Neural progenitor cell (in vitro differentiated cells): ENCODE results near the gene UNC5B. TPM values are rescaled to one million over a fixed set of nuclear protein-coding genes. Genes with fewer than 3 reads are reported as not detected.
A peak's percentile ranks its signal among the peaks of the same experiment; 100 is the strongest.

Experiments used
- DNase-seq: peaks from one replicate; pipeline ENCODE4 v3.0.0-alpha.2; 2016; ENCODE audit warnings: low spot score
- H2AFZ ChIP-seq: fragments of 200-600 bp; sonication (generic); replicated peaks from 2 replicates; pipeline ENCODE4 v1.6.1; 2016; ENCODE audit warnings: antibody characterized with exemption
- H3F3A ChIP-seq: fragments of 200-600 bp; sonication (generic); 2 replicates; pipeline ENCODE4 v1.6.1; 2016; ENCODE audit warnings: antibody characterized with exemption, low read depth
- H3K27ac ChIP-seq: fragments of 200-600 bp; sonication (generic); 2 replicates; pipeline ENCODE4 v1.5.1; 2016; ENCODE audit warnings: mild to moderate bottlenecking
- H3K27me3 ChIP-seq: fragments of 200-600 bp; sonication (generic); 2 replicates; pipeline ENCODE4 v1.6.1; 2016; ENCODE audit warnings: mild to moderate bottlenecking, moderate library complexity
- H3K36me3 ChIP-seq: fragments of 200-600 bp; sonication (generic); 2 replicates; pipeline ENCODE4 v1.5.1; 2016
- H3K4me1 ChIP-seq: fragments of 200-600 bp; sonication (generic); 2 replicates; pipeline ENCODE4 v1.6.1; 2016; ENCODE audit warnings: mixed run types
- H3K4me2 ChIP-seq: fragments of 200-600 bp; sonication (generic); 2 replicates; pipeline ENCODE4 v1.6.1; 2016
- H3K4me3 ChIP-seq: fragments of 200-600 bp; sonication (generic); 2 replicates; pipeline ENCODE4 v1.5.1; 2016
- H3K79me2 ChIP-seq: fragments of 200-600 bp; sonication (generic); 2 replicates; pipeline ENCODE4 v1.6.1; 2016; ENCODE audit warnings: low read depth
- H3K9ac ChIP-seq: fragments of 200-600 bp; sonication (generic); 2 replicates; pipeline ENCODE4 v1.6.1; 2016
- H3K9me3 ChIP-seq: fragments of 200-600 bp; sonication (generic); 2 replicates; pipeline ENCODE4 v1.5.1; 2016; ENCODE audit warnings: low read depth
- H4K20me1 ChIP-seq: fragments of 200-600 bp; sonication (generic); 2 replicates; pipeline ENCODE4 v1.6.1; 2016; ENCODE audit warnings: low read depth
- H3K27ac Mint-ChIP-seq: 3 replicates; pipeline ENCODE4 v1.8.0; 2021; ENCODE audit warnings: mixed read lengths
- H3K27me3 Mint-ChIP-seq: 2 replicates; pipeline ENCODE4 v1.8.0; 2022; ENCODE audit warnings: low read depth, mild to moderate bottlenecking, inconsistent platforms, moderate library complexity, mixed read lengths; ENCODE audit not compliant: insufficient read depth
- H3K36me3 Mint-ChIP-seq: 3 replicates; pipeline ENCODE4 v1.8.0; 2021; ENCODE audit warnings: mixed read lengths
- H3K4me1 Mint-ChIP-seq: 3 replicates; pipeline ENCODE4 v1.8.0; 2021; ENCODE audit warnings: mixed read lengths
- H3K4me3 Mint-ChIP-seq: 3 replicates; pipeline ENCODE4 v1.8.0; 2021; ENCODE audit warnings: mild to moderate bottlenecking, moderate library complexity, mixed read lengths
- H3K9me3 Mint-ChIP-seq: 3 replicates; pipeline ENCODE4 v1.8.0; 2020; ENCODE audit warnings: mixed read lengths
- EZH2 ChIP-seq: fragments of 200-600 bp; sonication (generic); IDR thresholded peaks from 2 replicates; pipeline ENCODE4 v1.6.1; 2017; ENCODE audit warnings: antibody characterized with exemption, mild to moderate bottlenecking, moderate library complexity
- EZH2phosphoT487 ChIP-seq: fragments of 200-600 bp; sonication (generic); IDR thresholded peaks from 2 replicates; pipeline ENCODE4 v1.6.1; 2017; ENCODE audit warnings: antibody characterized with exemption
- total RNA-seq: library from RNA; depleted of rRNA; stranded (reverse); fragments of >200 nt; gene quantifications from 2 replicates; pipeline ENCODE4 v1.2.3, GENCODE V29; 2015; ENCODE audit warnings: low replicate concordance
- TF ChIP-seq, protein P1 (sequence below): fragments of 200-600 bp; sonication (generic); IDR thresholded peaks from 2 replicates; pipeline ENCODE4 v1.5.1; 2017; ENCODE audit warnings: antibody characterized with exemption, mild to moderate bottlenecking

UNC5B gene
- total RNA-seq, 1 donor from 2014 or later: 3.3 TPM

DNA sequence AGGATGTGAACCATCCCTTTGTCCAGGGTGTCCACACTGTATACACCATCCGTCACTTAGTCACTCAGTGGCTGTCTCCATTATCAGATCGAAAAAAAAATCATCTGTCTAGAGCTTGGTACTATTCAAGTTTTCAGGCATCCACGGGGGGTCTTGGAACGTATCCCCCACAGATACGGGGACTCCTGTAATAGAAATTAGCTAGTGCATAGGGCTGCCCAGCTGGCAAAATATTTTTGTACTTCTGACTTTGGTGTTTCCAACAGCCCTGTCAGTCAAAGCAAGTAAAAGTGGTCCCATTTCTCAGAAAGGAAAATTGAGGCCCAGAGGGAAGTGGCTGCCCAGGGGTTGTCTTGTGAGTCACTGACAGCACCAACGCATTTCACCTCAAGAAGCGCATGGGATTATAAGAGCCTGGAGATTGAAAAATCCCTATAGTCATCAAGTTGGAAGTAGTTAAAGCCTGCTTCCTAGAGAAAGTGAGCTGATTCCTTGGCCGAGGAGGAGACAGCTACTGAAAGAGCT lies 54.6 kb downstream of the UNC5B start:
- H3K27me3 Mint-ChIP-seq: peaks cover 10% of the 10 kb centered on the region
- H3K79me2 ChIP-seq: no peaks in the 10 kb centered on the region
- DNase-seq: no peak
- no peaks in the 10 kb centered on the region for H3K27me3 ChIP-seq
- no peaks in the 10 kb centered on the region for H3K9me3 ChIP-seq
- H3K9ac ChIP-seq: no peak overlapping the region
- peaks cover 26% of the 10 kb centered on the region for H3K4me1 ChIP-seq
- no peaks in the 10 kb centered on the region for H3K36me3 Mint-ChIP-seq
- TF ChIP-seq EZH2phosphoT487 (no peak), EZH2 (no peak)
- TF ChIP-seq, protein P1, sequence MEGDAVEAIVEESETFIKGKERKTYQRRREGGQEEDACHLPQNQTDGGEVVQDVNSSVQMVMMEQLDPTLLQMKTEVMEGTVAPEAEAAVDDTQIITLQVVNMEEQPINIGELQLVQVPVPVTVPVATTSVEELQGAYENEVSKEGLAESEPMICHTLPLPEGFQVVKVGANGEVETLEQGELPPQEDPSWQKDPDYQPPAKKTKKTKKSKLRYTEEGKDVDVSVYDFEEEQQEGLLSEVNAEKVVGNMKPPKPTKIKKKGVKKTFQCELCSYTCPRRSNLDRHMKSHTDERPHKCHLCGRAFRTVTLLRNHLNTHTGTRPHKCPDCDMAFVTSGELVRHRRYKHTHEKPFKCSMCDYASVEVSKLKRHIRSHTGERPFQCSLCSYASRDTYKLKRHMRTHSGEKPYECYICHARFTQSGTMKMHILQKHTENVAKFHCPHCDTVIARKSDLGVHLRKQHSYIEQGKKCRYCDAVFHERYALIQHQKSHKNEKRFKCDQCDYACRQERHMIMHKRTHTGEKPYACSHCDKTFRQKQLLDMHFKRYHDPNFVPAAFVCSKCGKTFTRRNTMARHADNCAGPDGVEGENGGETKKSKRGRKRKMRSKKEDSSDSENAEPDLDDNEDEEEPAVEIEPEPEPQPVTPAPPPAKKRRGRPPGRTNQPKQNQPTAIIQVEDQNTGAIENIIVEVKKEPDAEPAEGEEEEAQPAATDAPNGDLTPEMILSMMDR: no peak
- H3K27ac Mint-ChIP-seq: peak overlapping the region; percentile 42
- no peaks in the 10 kb centered on the region for H3K36me3 ChIP-seq
- H3K4me2 ChIP-seq: no peak overlapping the region
- peaks cover 8% of the 10 kb centered on the region for H4K20me1 ChIP-seq
- no peaks in the 10 kb centered on the region for H3K9me3 Mint-ChIP-seq
- no peak overlapping the region for H3K4me3 Mint-ChIP-seq
- peaks cover 13% of the 10 kb centered on the region for H3F3A ChIP-seq
- peaks cover 52% of the 10 kb centered on the region for H3K4me1 Mint-ChIP-seq
- H3K4me3 ChIP-seq: no peak overlapping the region
- H3K27ac ChIP-seq: no peak overlapping the region
- no peak overlapping the region for H2AFZ ChIP-seq

DNA sequence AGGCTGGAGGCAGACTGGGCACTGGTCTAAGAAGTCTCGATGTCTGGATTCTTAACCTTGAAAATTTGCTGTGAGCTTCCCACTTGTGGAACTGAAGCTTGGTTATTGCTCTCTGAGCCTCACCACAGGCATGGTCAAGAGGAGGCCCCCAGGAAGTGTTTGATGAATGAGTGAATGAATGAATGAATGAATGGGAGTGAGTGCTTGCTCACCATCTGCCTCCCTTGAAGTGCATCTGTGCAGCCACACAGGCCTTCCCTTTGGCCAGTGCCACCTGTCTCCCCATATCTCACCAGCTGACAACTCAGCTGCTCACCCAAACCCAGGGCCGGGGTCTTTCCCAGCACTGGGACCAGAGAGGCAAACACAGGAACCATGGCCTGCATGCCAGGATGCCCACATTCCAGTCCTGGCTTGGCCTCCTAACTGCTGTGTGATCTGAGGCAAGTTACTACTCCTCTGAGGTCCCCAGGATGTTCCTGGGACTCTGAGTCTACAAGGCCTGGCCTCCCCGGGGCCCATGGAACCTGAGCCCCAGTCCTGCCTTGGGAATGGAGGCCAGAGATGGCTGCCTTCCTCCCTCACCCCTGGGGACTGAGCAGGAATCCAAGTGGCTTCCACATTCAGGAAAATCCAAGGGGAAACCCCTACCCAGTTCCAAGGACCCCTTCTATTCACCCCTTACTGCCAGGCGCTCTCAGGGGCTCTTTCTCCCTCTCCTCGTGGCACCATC lies 55.3 kb downstream of the UNC5B start:
- peaks cover 11% of the 10 kb centered on the region for H3K27me3 Mint-ChIP-seq
- H3K4me3 ChIP-seq: no peak overlapping the region
- no peak overlapping the region for H3K4me3 Mint-ChIP-seq
- no peak overlapping the region for H3K27ac ChIP-seq
- H3K4me1 Mint-ChIP-seq: peaks cover 52% of the 10 kb centered on the region
- no peaks in the 10 kb centered on the region for H3K9me3 ChIP-seq
- no peaks in the 10 kb centered on the region for H3K36me3 ChIP-seq
- H3K27me3 ChIP-seq: no peaks in the 10 kb centered on the region
- H3K4me1 ChIP-seq: peaks cover 20% of the 10 kb centered on the region
- H3K27ac Mint-ChIP-seq: no peak overlapping the region
- TF ChIP-seq EZH2: no peak
- TF ChIP-seq, protein P1: no peak
- TF ChIP-seq EZH2phosphoT487: no peak
- H3K9ac ChIP-seq: no peak overlapping the region
- H3K9me3 Mint-ChIP-seq: no peaks in the 10 kb centered on the region
- no peak overlapping the region for H3K4me2 ChIP-seq
- H3K79me2 ChIP-seq: no peaks in the 10 kb centered on the region
- H3K36me3 Mint-ChIP-seq: no peaks in the 10 kb centered on the region
- DNase-seq: no peak
- peaks cover 13% of the 10 kb centered on the region for H3F3A ChIP-seq
- H4K20me1 ChIP-seq: peaks cover 7% of the 10 kb centered on the region
- H2AFZ ChIP-seq: no peak overlapping the region

DNA sequence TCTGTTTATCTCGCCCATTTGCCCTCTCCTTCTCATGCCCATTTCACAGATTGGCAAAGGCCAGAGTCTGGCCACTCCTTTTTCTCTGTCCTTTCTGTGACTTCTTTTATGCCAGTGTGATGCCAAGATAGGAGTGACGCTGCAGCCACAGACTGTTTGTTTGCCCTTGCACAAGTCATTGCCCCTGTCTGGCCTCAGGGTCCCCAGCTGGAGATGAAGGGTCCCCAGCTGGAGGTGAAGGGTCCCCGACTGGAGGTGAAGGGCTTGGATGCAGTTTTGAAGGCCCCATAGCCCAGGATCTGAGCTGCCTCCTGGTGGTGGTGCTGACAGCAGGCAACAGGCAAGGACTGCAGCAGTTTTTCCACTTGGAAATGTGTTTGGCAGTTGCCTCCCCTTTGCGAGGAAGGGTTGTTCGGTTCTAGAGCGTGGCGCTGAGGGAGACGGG lies 55.9 kb downstream of the UNC5B start:
- Histone ChIP-seq H3K36me3 (no peaks in the 10 kb centered on the region), H3K4me1 (peaks cover 14% of the 10 kb centered on the region), H3K9ac (no peak overlapping the region), H3K4me2 (no peak overlapping the region), H3K27me3 (no peaks in the 10 kb centered on the region), H3K9me3 (no peaks in the 10 kb centered on the region), H4K20me1 (peaks cover under 1% of the 10 kb centered on the region), H3K79me2 (no peaks in the 10 kb centered on the region), H3F3A (peaks cover 13% of the 10 kb centered on the region), H3K27ac (no peak overlapping the region), H3K4me3 (no peak overlapping the region), H2AFZ (no peak overlapping the region)
- Mint-ChIP-seq H3K36me3 (no peaks in the 10 kb centered on the region), H3K27ac (peak overlapping the region; percentile 46), H3K9me3 (no peaks in the 10 kb centered on the region), H3K4me1 (peaks cover 47% of the 10 kb centered on the region), H3K4me3 (no peak overlapping the region), H3K27me3 (peaks cover 14% of the 10 kb centered on the region)
- TF ChIP-seq EZH2phosphoT487 (no peak), EZH2 (no peak)
- TF ChIP-seq, protein P1: peak; percentile 67
- peak; percentile 64 for DNase-seq
